IPS DF 4.7 (cell line): ENCODE results near the gene KLRD1.
"Not testable (repeated sequence)": the region's sequence is repeated elsewhere in the genome, so short reads cannot be mapped to it uniquely, and the experiment has no call there.

Experiments used
- DNase-seq: peaks from one replicate; pipeline ENCODE4 v3.0.0-alpha.2; 2013; ENCODE audit warnings: low spot score; ENCODE audit errors: extremely low read depth

Gene KLRD1, protein sequence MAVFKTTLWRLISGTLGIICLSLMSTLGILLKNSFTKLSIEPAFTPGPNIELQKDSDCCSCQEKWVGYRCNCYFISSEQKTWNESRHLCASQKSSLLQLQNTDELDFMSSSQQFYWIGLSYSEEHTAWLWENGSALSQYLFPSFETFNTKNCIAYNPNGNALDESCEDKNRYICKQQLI

GRCh38 chr12:10307630-10308029 is at the start of gene KLRD1:
Gene KLRD1 (plus strand): TSS chr12:10307870. CDS start chr12:10308078, 208 bp downstream.
- DNase-seq, result no peak

- no peak for DNase-seq
Observed at GRCh38 chr12:10260927-10261326, 46.7 kb upstream of the KLRD1 start.

- no peak for DNase-seq
Observed at GRCh38 chr12:10268037-10268436, 39.6 kb upstream of the KLRD1 start.

DNA sequence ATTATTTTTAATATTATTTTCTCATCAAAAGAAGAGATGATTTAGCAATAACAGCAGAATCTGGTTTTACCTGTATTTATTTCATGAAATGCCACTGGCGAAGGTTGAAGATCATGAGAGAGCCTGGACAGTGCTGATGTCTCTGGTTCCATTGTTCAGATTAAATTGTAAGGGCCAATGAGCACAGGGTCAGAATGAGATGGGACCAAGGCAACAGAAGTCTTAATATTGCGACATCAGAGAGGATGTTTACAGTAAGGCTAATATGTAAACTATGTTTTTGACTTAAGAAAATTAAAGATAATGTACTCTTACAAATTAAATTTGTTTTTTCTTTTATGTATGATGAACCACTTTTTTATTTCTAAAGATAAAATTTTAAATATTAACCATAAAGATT is 35.2 kb upstream of the KLRD1 start:
- no peak for DNase-seq

DNA sequence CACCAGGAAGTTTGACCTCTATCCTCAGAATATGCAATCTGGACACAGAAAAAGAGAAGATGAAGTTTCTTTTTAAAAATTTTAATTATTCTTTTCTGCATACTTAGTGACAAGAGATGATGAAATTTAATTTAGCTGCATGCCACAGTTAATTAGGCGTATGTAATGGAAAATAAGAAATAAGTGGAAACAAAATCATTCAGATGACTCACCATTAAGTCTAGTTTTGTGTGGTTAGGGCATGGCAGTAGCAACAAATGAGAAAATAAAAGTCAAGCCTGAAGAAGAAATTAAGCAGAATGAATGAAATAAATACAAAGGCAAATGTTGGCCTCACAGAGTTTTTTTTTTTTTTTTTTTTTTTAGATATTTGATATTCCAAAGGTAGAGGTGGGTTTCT is 30.9 kb upstream of the KLRD1 start:
- DNase-seq, result no peak

- no peak for DNase-seq
Observed at GRCh38 chr12:10278104-10278503, 29.6 kb upstream of the KLRD1 start.

GRCh38 chr12:10279937-10280336 is 27.7 kb upstream of the KLRD1 start:
- no peak for DNase-seq

GRCh38 chr12:10283027-10283426 is 24.6 kb upstream of the KLRD1 start:
- no peak for DNase-seq

GRCh38 chr12:10285919-10286318 is 21.8 kb upstream of the KLRD1 start:
- DNase-seq, result no peak

DNA sequence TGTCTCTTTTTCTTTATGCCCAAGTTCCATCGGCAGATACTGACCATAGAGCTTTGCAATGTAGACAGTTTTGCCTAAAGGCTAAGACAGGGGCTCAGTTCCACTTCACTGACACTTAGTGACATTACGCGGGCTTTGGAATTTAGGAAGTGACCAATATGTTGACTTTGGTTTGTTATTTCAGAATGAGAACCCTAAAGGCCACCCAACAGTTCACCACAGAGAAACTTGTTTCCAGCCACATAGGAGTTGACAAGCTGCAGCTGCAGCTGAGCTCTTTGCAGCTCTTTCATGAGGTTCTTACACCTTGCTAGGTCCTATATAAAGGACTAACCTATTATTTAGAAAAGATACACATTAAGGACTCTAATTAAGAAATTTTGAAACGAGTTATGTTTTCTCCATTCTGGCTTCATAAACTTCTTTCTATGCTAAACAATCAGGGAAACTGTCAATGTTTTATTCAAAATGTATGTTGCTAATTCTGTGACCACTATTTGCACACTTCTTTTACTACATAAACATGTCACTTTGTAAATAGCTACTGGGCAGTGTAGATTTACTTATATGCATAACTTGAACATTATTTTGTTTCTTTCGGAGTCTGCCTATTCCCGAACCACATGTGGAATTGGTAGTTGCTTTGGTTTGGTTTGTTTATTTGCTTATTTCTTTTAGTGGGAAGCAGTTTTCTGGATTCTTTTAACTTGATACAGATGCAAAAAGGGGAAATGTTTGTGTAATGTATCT is 18.5 kb upstream of the KLRD1 start:
- DNase-seq, result no peak

- DNase-seq, result no peak
Observed at GRCh38 chr12:10291030-10291429, 16.6 kb upstream of the KLRD1 start.

DNA sequence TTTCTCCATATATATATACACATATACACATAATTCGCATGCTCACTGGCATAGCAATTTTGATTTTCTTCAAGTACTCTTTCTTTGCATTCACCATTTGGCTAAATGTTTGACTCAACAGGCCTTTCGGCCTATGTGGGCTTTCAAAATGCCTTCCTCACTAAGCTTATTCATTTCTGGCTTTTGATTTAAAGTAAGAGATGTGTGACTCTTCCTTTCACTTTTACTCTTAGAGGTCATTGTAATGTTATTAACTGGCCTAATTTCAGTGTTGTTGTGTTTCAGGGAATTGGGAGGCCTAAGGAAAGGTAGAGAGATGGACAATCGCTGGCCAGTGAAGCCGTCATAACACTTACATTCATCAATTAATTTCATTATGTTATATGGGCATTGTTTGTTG is 14.5 kb upstream of the KLRD1 start:
- no peak for DNase-seq

GRCh38 chr12:10293570-10294227 is 14.0 kb upstream of the KLRD1 start:
- no peak for DNase-seq

DNA sequence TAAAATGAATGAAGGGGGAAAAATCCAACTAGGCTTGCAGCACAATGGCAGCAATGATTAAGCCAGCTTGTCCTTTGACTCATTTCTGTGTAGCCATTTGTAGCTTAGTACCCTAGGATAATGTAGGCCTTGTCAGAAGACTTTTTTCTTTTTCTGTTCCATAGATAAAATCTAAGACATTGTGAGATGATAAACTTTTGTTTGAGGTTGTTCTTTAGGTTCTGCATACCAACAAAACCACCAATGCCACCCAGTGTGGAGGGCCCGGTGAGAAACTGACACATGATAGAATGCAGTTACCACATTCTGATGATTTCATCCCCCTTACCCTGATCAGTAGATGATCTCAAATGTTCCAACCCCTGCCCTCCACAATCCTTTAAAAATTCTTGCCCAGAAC is 6.6 kb upstream of the KLRD1 start:
- DNase-seq, result no peak

DNA sequence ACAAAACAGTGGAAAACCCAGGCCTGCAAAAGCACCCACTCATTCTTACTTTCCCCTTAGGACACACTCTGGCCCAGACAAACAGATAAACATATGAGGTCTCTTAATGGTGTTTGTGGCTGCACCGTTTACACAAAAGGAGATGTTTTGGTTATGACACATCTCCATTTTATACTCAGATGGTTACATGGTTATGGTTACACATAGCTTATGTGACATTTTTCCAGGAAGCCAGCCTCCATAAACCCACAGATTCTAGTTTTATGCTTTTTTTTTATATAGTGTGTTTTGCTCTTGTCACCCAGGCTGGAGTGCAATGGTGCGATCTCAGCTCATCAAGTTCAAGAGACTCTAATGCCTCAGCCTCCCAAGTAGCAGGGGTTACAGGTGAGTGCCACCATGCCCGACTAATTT is 3.5 kb upstream of the KLRD1 start:
- no peak for DNase-seq

DNA sequence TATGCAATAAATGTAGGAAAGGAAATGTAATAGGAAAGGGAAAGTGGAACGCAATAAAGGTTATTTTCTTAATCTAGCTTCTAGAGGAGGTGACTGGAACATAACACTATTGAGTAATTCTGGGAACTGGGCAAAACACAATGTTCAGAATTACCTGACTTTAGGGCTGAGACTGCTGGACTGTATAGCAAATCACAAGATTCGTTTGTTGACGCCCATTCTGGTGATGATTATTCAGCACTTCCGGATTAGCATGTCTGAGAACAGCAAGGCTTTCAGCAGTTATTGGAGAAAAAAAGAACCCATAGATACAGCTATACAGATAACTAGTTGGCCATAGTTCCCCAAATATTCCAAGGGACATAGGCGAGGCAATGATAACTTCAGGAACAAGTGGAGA is 2.3 kb upstream of the KLRD1 start:
- no peak for DNase-seq

DNA sequence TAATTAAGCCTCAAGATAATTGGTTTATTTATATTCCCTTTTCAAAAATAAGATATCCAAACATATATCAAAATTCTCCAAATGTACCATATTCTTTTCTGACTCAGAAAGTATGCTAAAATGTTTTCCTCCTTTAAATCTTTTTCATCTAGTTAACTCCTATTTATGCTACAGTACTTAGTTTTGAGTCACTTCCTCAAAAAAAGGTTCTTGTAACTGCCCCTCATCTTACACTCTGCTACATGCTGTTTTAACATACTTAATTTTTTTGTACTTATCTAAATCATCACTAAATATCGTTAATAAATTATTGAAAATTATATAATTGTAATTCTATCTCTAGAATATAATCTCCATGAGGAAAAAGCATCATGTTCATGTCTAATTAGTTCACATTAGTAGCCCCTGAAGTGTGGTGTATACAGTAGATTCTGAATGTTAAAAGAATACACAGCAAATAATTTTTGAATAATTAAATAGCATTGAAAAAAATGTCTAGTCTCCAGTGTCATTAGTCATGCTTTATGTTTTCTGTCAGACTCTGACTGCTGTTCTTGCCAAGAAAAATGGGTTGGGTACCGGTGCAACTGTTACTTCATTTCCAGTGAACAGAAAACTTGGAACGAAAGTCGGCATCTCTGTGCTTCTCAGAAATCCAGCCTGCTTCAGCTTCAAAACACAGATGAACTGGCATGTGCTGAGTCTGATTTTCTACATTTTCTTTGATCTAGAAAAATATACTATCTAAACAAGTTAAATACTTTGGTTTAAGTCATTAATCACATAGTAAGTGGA is 3.5 kb downstream of the KLRD1 start:
- DNase-seq, result no peak

DNA sequence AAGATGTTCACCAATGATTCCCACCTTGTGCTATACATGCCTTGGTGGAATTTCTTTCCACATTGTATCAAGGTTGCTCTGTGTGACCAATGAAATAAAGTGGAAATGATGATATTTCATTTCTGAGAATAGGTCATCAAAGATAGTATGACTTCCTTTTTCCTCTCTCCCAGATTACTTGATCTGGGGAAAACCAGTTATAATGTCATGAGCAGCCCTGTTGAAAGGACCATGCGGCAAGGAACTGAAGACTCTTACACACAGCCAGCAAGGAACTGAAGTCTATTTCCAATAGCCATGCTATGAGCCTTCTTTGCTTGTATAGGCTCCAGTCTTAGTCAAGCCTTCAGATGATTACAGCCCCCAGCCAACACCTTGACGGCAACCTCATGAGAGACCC is 11.7 kb downstream of the KLRD1 start:
- DNase-seq, result no peak

GRCh38 chr12:10320643-10321042 is 13.0 kb downstream of the KLRD1 start:
- no peak for DNase-seq

- not testable (repeated sequence) for DNase-seq
Observed at GRCh38 chr12:10328691-10329090, 21.0 kb downstream of the KLRD1 start.

DNA sequence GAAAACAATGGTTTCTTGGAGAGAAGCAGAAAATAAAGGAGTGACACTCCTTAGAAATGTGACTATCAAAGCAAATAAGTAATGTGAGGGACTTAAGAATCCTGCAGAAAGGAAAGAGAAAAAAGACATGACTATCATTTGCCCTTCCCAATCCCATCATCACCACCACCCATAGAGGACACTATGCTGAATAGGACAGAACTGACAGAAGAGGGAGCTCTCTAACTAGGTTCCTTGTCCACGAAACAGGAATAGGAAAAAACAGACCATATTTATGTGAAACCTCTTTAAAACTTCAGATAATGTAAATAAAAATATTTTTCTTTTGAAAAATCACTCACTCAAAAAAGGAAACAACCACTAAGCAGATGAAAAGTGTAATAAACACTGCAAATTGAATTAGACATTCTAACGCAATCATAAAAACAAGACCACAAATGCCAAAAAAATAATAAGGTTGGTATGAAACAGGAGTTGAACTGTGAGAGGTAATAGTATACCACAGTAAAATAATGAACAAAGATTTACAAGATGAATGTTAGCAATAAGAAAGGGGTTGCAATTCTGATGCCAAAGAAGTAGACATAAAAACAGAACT is 24.1 kb downstream of the KLRD1 start:
- no peak for DNase-seq
